SK-N-SH (cell line): Measurements from ENCODE around the gene PRAMEF11. TPM values are rescaled to one million over a fixed set of nuclear protein-coding genes. Genes with fewer than 3 reads are reported as not detected.
"Not testable (repeated sequence)": the region's sequence is repeated elsewhere in the genome, so short reads cannot be mapped to it uniquely, and the experiment has no call there.

Source experiments
- CTCF ChIA-PET: fragments of 300-600, 350-600 bp; formaldehyde crosslinking; extraction: SDS; loops from one replicate; lab custom pipeline; 2021; lab: Yijun Ruan, JAX
- POLR2A ChIA-PET: fragments of 350-600 bp; sonication (Branson Sonifier 250); formaldehyde crosslinking; extraction: SDS; loops from one replicate; lab custom pipeline; 2020; ENCODE audit warnings: antibody characterized with exemption, inconsistent platforms; lab: Yijun Ruan, JAX
- DNase-seq: peaks from one replicate; pipeline ENCODE4 v3.0.0; 2012
- H2AFZ ChIP-seq: fragments of 200-600 bp; sonication (generic); 2 replicates; pipeline ENCODE4 v1.8.1; 2016; ENCODE audit warnings: antibody characterized with exemption, mild to moderate bottlenecking, low read depth
- H3F3A ChIP-seq: fragments of 200-600 bp; sonication (generic); replicated peaks from 2 replicates; pipeline ENCODE3; 2016; ENCODE audit warnings: antibody characterized with exemption, mild to moderate bottlenecking; ENCODE audit not compliant: insufficient read depth
- H3K27ac ChIP-seq, 2 experiments: fragments of 200-500 bp in 1 of 2; fragments of 200-600 bp in 1 of 2; sonication (Bioruptor generic) in 1 of 2; sonication (generic), shearing (Covaris generic) in 1 of 2; 2 replicates each; pipeline versions ENCODE4 v1.5.1 to v1.6.1; 2014 to 2016; ENCODE audit warnings: low read depth in 2 of 2, inconsistent platforms in 1 of 2, low read length in 1 of 2, mild to moderate bottlenecking in 1 of 2, mixed read lengths in 1 of 2
- H3K27me3 ChIP-seq: fragments of 200-600 bp; sonication (generic), shearing (Covaris generic); 2 replicates; pipeline ENCODE4 v1.6.1; 2016; ENCODE audit warnings: mixed run types; ENCODE audit not compliant: insufficient read depth
- H3K36me3 ChIP-seq, 2 experiments: fragments of 200-500 bp in 1 of 2; fragments of 200-600 bp in 1 of 2; sonication (Bioruptor generic) in 1 of 2; sonication (generic) in 1 of 2; replicated peaks in 1 of 2; 2 replicates each; pipeline versions ENCODE3 to v1.5.1; 2014 to 2016; ENCODE audit warnings: low read length in 1 of 2, mild to moderate bottlenecking in 1 of 2; ENCODE audit not compliant: insufficient read depth in 2 of 2, control insufficient read depth in 1 of 2
- H3K4me1 ChIP-seq, 2 experiments: fragments of 200-500 bp in 1 of 2; fragments of 200-600 bp in 1 of 2; sonication (Bioruptor generic) in 1 of 2; sonication (generic), shearing (Covaris generic) in 1 of 2; 2 replicates each; pipeline versions ENCODE4 v1.5.1 to v1.6.1; 2014 to 2016; ENCODE audit warnings: low read depth in 1 of 2, low read length in 1 of 2, mixed run types in 1 of 2; ENCODE audit not compliant: insufficient read depth in 2 of 2, control insufficient read depth in 1 of 2
- H3K4me2 ChIP-seq: fragments of 200-600 bp; sonication (generic), shearing (Covaris generic); 2 replicates; pipeline ENCODE4 v1.6.1; 2017; ENCODE audit warnings: mixed run types
- H3K4me3 ChIP-seq, 2 experiments: fragments of 200-500 bp in 1 of 2; fragments of 200-600 bp in 1 of 2; sonication (Bioruptor generic) in 1 of 2; sonication (generic), shearing (Covaris generic) in 1 of 2; 2 replicates each; pipeline versions ENCODE4 v1.5.1 to v1.8.1; 2014 to 2016; ENCODE audit warnings: low read depth in 2 of 2, inconsistent platforms in 1 of 2, low read length in 1 of 2, mild to moderate bottlenecking in 1 of 2, mixed read lengths in 1 of 2, moderate library complexity in 1 of 2
- H3K79me2 ChIP-seq: fragments of 200-600 bp; sonication (generic); 2 replicates; pipeline ENCODE4 v1.8.1; 2017; ENCODE audit warnings: mild to moderate bottlenecking; ENCODE audit not compliant: insufficient read depth
- H3K9ac ChIP-seq: fragments of 200-600 bp; sonication (generic); 2 replicates; pipeline ENCODE4 v1.6.1; 2017; ENCODE audit warnings: mixed run types
- H3K9me2 ChIP-seq: fragments of 200-600 bp; sonication (generic); 2 replicates; pipeline ENCODE4 v1.6.1; 2017; ENCODE audit warnings: mixed run types
- H3K9me3 ChIP-seq: fragments of 200-600 bp; sonication (generic); 2 replicates; pipeline ENCODE4 v1.6.1; 2017; ENCODE audit warnings: mixed run types, mild to moderate bottlenecking, moderate library complexity
- H4K20me1 ChIP-seq: fragments of 200-600 bp; sonication (generic); 2 replicates; pipeline ENCODE4 v1.6.1; 2017; ENCODE audit warnings: mild to moderate bottlenecking, mixed run types; ENCODE audit not compliant: insufficient read depth
- WGBS: methylation state at CpG from one replicate; pipeline ENCODE4 v1.1.6; 2017; ENCODE audit warnings: low lambda C conversion rate; 5-methylcytosine and 5-hydroxymethylcytosine counted together
- polyA plus RNA-seq, 3 experiments: library from polyadenylated mRNA; depleted of rRNA; stranded (reverse); fragments of >200 nt; gene quantifications; 2 replicates each; pipeline ENCODE4 v1.2.3, GENCODE V29; 2012

The PRAMEF11 gene
- not detected in 2 replicates for polyA plus RNA-seq (2012; rRNA removed)
- polyA plus RNA-seq (2012; cell fraction: cytosol; rRNA removed) = not detected in 2 replicates
- polyA plus RNA-seq (2012; cell fraction: nucleus; rRNA removed) = not detected in 2 replicates

- H4K20me1 ChIP-seq, H3K9ac ChIP-seq, POLR2A ChIA-PET, H3K4me1 ChIP-seq, DNase-seq, H3K4me2 ChIP-seq, H2AFZ ChIP-seq, H3K9me3 ChIP-seq, H3K27ac ChIP-seq, H3K36me3 ChIP-seq, H3K4me3 ChIP-seq, H3F3A ChIP-seq, CTCF ChIA-PET, H3K27me3 ChIP-seq, H3K79me2 ChIP-seq, H3K9me2 ChIP-seq: not testable (repeated sequence)
- WGBS = 0% methylated on average over 3 of the region's 3 CpGs
Observed at GRCh38 chr1:12831310-12831709, at the start of gene PRAMEF11. PRAMEF11 (minus strand) TSS chr1:12831410; CDS start chr1:12828789, 2,621 bp downstream.

DNA sequence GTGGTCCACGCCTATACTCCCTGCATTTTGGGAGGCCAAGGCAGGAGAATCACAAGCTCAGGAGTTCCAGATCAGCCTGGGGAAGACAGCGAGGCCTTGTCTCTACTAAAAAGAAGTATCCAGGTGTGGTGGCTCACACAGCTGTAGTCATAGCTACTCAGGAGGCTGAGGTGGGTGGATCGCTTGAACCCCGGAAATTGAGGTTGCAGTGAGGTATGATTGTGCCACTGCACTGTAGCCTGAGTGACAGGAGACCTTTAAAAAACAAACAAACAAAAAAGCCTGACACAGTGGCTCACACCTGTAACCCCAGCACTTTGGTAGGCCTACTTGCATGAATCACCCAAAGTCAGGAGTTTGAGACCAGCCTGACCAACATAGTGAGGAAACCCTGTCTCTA, 47.2 kb upstream of the PRAMEF11 start:
- CTCF ChIA-PET, H3K27me3 ChIP-seq, H3K4me1 ChIP-seq, H3K36me3 ChIP-seq, H3K4me2 ChIP-seq, H3K79me2 ChIP-seq, POLR2A ChIA-PET, H3K9me3 ChIP-seq, H3K27ac ChIP-seq, DNase-seq, H4K20me1 ChIP-seq, H3F3A ChIP-seq, H3K9ac ChIP-seq, H3K9me2 ChIP-seq, H3K4me3 ChIP-seq, H2AFZ ChIP-seq: not testable (repeated sequence)
- WGBS = 0% methylated on average over 3 of the region's 4 CpGs

DNA sequence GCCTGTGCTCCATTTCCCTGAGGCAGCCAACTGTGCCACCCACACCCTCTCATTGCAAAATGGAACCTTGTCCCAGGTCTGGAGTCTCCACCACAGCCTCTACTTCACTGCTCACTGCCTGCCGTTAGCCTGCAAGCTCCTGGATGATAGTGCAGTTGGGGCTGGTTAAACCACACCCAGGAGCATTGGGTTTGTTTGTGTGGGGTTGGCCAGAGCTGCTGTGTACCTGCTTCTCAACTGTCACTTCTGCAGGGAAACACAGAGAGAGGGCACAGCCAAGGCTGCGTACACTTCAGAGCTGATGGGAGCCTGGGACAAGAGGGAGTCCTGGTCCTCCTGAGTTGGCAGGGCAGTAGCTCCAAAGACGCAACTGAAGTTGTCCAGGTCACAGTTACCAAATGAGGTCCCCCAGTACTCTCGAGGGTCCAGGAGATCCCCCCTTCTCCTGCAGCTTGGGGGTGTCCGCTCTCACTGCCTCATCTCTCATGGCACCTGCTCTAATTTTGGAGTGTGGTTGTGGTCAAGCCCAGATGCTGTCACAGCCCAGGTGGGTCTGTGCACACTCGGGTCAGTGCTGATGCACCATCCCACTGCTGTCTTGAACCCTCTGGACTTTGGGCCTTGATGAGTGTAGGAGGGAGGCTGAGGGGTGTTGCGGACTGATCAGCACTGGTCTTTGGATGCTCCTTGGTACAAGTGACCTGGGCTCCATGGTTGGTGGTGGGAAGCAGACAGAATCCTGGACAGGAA, 32.1 kb upstream of the PRAMEF11 start:
- H3K27ac ChIP-seq, H3K36me3 ChIP-seq, H3K27me3 ChIP-seq, H3K9me3 ChIP-seq, POLR2A ChIA-PET, H3K4me2 ChIP-seq, H3F3A ChIP-seq, H3K4me1 ChIP-seq, H2AFZ ChIP-seq, H4K20me1 ChIP-seq, H3K9me2 ChIP-seq, H3K4me3 ChIP-seq, DNase-seq, H3K79me2 ChIP-seq, CTCF ChIA-PET, H3K9ac ChIP-seq: not testable (repeated sequence)
- 0% methylated on average over 1 of the region's 7 CpGs for WGBS

GRCh38 chr1:12856786-12857185, 25.6 kb upstream of the PRAMEF11 start, which contains the start of gene PRAMEF2:
PRAMEF2 (plus strand) TSS chr1:12857086; CDS start chr1:12859010, 1,924 bp downstream.
- H3K4me1 ChIP-seq, H3F3A ChIP-seq, H3K79me2 ChIP-seq, H3K27ac ChIP-seq, H3K36me3 ChIP-seq, H3K9ac ChIP-seq, POLR2A ChIA-PET, H3K27me3 ChIP-seq, H4K20me1 ChIP-seq, H3K4me3 ChIP-seq, DNase-seq, H3K9me3 ChIP-seq, H2AFZ ChIP-seq, H3K9me2 ChIP-seq, CTCF ChIA-PET, H3K4me2 ChIP-seq: not testable (repeated sequence)
- WGBS = 2% methylated on average over 2 of the region's 2 CpGs
